GM19239 (cell line): Measurements from ENCODE around the gene KCTD16.

Experiments used
- DNase-seq: peaks from one replicate; pipeline ENCODE4 v3.0.0; 2011; ENCODE audit warnings: low spot score; ENCODE audit not compliant: insufficient read length
- FAIRE-seq: peaks from 2 replicates; lab custom pipeline; 2011; peaks lifted over from hg19 to GRCh38; lab: Jason Lieb, UNC

KCTD16 gene

DNA sequence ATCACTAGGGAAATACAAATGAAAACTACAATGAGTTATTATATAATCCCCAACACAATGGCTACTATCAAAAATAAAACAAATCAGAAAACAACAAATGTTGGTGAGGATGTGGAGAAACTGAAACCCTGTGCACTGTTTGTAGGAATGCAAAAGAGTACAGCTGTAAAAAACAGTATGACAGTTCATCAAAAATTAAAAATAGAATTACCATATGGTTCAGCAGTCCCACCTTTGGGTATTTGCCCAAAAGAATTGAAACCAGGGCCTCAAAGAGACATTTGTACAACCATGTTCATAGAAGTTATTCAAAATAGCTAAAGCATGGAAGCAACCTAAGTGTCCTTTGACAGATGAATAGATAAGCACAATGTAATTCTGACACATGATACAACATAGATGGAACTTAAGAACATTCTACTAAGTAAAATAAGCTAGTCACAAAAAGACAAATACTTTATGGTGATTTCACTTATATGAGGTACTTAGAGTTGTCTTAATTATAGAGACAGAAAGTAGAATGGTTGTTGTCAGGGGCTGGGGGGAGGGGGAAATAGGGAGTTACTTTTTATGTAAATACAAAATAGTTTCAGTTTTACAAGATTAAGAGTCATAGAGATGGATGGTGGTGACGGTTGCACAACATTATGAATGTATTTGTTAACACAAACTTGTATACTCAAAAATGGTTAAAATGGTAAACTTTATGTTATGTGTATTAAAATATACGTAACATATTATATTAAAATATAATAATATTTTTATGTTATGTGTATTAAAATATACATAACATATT lies 102.8 kb downstream of the KCTD16 start:
- DNase-seq: no peak
- FAIRE-seq: no peak

- DNase-seq (no peak), FAIRE-seq (no peak)
These were observed 104.7 kb downstream of the KCTD16 start for GRCh38 chr5:144275329-144275728.

DNA sequence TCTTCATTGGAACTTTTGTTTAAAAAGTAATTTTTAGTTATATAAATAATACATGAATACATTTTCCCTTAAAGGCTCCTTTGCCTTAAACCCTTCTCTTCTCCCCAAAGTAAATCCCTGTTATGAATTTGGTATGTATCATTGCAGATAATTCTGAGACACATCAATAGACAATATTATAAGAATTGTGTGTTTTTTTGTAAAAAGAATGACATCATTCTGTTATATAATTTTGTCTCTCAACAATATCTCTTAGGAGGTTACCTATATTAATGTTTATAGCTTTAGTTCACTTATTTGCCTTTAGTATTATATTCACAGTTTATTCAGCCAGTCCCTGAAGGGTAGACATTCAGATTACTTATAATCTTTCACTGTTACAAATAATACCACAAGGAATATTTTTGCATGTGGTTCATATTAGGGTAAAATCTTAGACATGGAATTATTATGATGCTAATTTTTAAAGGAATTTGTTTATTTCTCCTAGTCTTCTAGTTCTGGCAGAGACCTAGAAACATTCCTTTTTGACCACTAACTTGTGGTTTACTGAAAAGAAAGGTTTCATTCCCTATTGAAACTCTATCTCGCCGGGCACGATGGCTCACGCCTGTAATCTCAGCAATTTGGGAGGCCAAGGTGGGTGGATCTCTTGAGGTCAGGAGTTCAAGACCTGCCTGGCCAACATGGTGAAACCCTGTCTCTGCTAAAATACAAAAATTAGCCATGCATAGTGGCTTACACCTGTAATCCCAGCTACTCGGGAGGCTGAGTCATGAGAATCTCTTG lies 105.6 kb downstream of the KCTD16 start:
- no peak for FAIRE-seq

DNA sequence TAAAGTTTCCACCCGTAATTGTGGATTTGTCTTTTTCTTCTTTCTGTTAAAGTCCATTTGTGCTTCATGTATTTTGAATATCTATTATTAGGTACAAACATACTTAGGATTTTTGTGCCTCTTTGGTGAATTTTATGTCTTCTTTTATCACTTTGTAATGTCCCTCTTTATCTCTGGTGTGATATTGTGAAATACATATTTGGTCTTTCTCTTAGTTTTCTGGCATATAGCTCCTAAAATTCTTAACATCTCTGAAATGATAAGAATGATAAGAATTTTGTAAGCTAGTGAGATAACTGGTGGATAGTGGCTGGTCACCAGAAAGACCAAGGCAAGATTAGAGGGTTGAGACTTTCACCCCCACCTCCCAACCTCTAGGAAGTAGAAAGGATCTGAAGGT lies 111.1 kb downstream of the KCTD16 start:
- FAIRE-seq: no peak
- no peak for DNase-seq

More for the DNA sequence above, 105.6 kb downstream of the KCTD16 start:
- DNase-seq: no peak

- FAIRE-seq: no peak
- DNase-seq: no peak
These were observed 113.4 kb downstream of the KCTD16 start for GRCh38 chr5:144284036-144284435.

- DNase-seq: no peak
These were observed 114.3 kb downstream of the KCTD16 start for GRCh38 chr5:144284931-144285502.

GRCh38 chr5:144289277-144289676 lies 118.6 kb downstream of the KCTD16 start:
- DNase-seq: no peak
- FAIRE-seq: no peak

More at GRCh38 chr5:144284931-144285502, 114.3 kb downstream of the KCTD16 start:
- FAIRE-seq: no peak

GRCh38 chr5:144292029-144292428 lies 121.4 kb downstream of the KCTD16 start:
- no peak for FAIRE-seq

DNA sequence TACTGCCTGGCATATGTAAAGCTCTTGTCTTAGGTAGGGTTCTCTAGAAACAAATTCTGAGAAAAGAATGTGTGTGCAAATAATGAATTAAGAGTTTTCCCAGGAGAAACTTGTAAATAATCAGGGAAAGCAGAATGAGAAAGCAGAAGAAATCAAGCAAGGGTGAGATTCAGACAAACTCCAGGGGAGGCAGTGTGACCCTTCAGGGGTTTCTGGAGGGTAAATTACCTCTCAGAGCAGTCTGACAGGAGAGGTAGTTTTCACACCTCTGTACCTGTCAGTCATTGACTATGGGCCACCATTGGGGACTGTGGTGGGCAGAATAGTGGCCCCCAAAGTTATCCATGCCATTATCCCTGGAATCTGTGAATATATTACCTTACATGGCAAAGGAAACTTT lies 124.6 kb downstream of the KCTD16 start:
- FAIRE-seq (no peak), DNase-seq (no peak)

More at GRCh38 chr5:144292029-144292428, 121.4 kb downstream of the KCTD16 start:
- DNase-seq: no peak

GRCh38 chr5:144297081-144297480 lies 126.4 kb downstream of the KCTD16 start:
- FAIRE-seq: no peak

DNA sequence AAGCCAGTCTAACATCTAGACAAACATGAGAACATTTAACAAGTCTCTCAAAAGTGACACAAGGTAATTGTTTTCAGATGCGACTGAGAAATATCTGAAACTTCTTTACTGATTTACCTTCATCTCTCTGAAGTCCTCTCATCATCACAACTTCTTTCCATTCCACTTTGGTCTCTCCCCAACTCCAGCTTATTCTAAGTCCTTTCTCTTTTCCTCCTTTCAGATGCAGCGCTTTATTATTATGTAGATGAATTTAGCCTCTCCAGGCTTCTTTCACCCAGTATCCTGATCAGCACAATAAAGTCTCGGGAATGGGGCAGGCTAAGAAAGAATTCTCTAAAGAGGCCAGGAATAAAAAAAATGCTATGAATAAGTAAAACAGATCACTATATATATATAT lies 128.0 kb downstream of the KCTD16 start:
- FAIRE-seq: no peak
- DNase-seq: no peak

More at GRCh38 chr5:144297081-144297480, 126.4 kb downstream of the KCTD16 start:
- no peak for DNase-seq

- no peak for FAIRE-seq
- no peak for DNase-seq
These were observed 134.0 kb downstream of the KCTD16 start for GRCh38 chr5:144304688-144305087.

DNA sequence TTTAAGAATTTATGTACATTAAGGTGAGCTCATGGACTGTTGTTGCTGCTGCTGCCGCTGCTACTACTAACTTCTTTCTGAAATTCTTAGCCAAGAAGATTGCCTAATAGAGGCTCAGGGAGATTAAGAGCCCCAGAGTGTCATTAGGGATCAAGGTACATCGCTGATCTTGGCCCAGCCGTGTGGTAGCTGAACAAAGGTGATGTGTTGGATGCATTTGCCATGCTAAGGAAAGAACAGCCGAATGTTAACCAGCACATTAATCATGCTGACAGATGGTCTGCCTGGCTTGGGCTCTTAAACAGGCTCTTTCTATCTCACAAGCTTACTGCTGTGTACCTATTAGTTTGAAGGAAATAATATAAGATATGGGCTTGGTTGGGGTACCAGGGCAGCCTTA lies 137.1 kb downstream of the KCTD16 start:
- no peak for DNase-seq

GRCh38 chr5:144308174-144308573 lies 137.5 kb downstream of the KCTD16 start:
- DNase-seq (no peak), FAIRE-seq (no peak)

More for the DNA sequence above, 137.1 kb downstream of the KCTD16 start:
- no peak for FAIRE-seq

DNA sequence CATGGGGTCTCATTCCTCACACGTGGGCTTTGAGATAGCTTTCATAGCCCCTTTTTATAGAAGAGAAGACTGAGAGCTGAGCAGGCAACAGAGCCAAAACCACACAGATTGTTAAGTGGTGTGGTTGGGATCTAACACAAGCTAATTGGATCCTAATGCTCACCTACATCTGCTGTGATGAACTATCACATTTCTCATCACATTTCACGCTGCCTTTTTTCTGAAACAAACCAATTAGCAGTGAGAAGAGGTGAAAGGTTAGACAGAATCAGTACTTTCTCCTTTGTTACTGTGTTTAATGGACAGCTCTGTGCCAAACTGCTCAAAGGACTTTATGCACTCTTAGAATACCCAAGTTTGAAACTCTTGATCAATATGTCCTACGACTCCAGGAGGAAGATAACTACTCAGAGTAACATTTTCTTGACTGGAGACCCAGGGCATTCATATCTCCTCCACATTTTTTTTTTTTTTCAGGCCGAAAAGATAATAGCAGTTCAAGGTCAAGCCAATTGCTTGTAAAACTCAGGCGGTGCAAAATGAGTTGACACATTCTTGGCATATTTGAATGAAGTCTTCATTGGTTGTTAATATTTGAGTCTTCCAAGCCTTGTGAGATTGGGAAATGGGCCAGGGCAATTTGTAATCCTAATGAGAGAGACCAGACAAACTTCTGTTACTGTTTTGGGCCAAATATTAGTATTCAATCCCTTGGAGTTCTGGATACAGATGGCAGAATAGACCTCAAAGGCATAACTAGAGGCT lies 138.4 kb downstream of the KCTD16 start:
- no peak for DNase-seq
- no peak for FAIRE-seq

GRCh38 chr5:144310621-144311020 lies 139.9 kb downstream of the KCTD16 start:
- no peak for DNase-seq
- FAIRE-seq: no peak

DNA sequence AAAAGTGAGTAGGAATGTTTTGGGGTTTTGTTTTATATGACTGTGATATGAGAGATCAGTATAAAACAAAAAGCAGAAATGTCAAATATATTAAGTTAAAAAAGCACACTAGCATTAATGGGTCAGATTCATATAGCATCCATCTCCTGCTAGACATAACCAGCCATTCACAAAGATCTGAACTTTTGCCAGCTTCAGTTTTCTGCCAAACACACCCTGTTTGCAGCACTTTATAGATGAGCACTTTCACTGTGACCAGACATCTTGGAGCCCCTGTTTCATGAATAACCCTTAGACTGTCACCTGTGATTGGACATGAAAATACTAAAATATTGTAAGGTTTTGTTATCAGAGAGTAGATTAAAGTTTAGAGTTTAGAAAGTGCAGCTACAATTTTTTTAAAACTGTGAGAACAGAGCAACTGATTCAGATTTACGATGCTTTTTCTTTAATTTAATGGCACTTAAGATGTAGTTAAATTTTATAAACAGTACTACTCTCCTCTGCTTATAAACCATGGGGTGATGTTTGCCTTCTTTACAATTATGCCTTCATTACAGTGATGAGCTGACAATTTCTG lies 142.6 kb downstream of the KCTD16 start:
- DNase-seq: no peak
- no peak for FAIRE-seq

GRCh38 chr5:144315026-144315425 lies 144.4 kb downstream of the KCTD16 start:
- no peak for DNase-seq
- no peak for FAIRE-seq

GRCh38 chr5:144315994-144316634 lies 145.4 kb downstream of the KCTD16 start:
- FAIRE-seq: no peak

More at GRCh38 chr5:144315994-144316634, 145.4 kb downstream of the KCTD16 start:
- no peak for DNase-seq
